Measurements from ENCODE around the gene PAPOLB.

PAPOLB gene

GRCh38 chr7:4882169-4883032, 20.6 kb upstream of the PAPOLB start:
- H3K27me3 ChIP-seq: peaks cover 67% of the 10 kb centered on the region
- TF ChIP-seq CTCF (IDR thresholded peaks at IDR 0.05): no peak
- H3K27ac ChIP-seq: no peak overlapping the region
- H3K9me3 ChIP-seq: no peaks in the 10 kb centered on the region
- peaks cover 0 to 7% of the 10 kb centered on the region in 2 experiments for H3K4me1 ChIP-seq (ENCODE audit: control insufficient read depth in 1 of 2, insufficient read depth in 1 of 2, low read depth in 1 of 2, low read length in 1 of 2)
- H3K36me3 ChIP-seq: no peaks in the 10 kb centered on the region
- no peak overlapping the region for H3K4me3 ChIP-seq (ENCODE audit: low read depth in 1 of 2, low read length in 1 of 2)

- no peak overlapping the region for H3K27ac ChIP-seq
- no peak for TF ChIP-seq CTCF (IDR thresholded peaks at IDR 0.05)
- no peaks in the 10 kb centered on the region for H3K9me3 ChIP-seq
- peaks cover 60% of the 10 kb centered on the region for H3K27me3 ChIP-seq
- peaks cover 0 to 7% of the 10 kb centered on the region in 2 experiments for H3K4me1 ChIP-seq (ENCODE audit: control insufficient read depth in 1 of 2, insufficient read depth in 1 of 2, low read depth in 1 of 2, low read length in 1 of 2)
- no peaks in the 10 kb centered on the region for H3K36me3 ChIP-seq
- no peak overlapping the region for H3K4me3 ChIP-seq (ENCODE audit: low read depth in 1 of 2, low read length in 1 of 2)
These were observed 18.4 kb upstream of the PAPOLB start for GRCh38 chr7:4880218-4880617.

- H3K4me3 ChIP-seq (ENCODE audit: low read depth in 1 of 2, low read length in 1 of 2): no peak overlapping the region
- peaks cover 53% of the 10 kb centered on the region for H3K27me3 ChIP-seq
- no peaks in the 10 kb centered on the region for H3K36me3 ChIP-seq
- no peak overlapping the region for H3K27ac ChIP-seq
- no peaks in the 10 kb centered on the region for H3K9me3 ChIP-seq
- TF ChIP-seq CTCF (IDR thresholded peaks at IDR 0.05): no peak
- peaks cover 0 to 7% of the 10 kb centered on the region in 2 experiments for H3K4me1 ChIP-seq (ENCODE audit: control insufficient read depth in 1 of 2, insufficient read depth in 1 of 2, low read depth in 1 of 2, low read length in 1 of 2)
These were observed 17.7 kb upstream of the PAPOLB start for GRCh38 chr7:4879396-4880081.

- Histone ChIP-seq H3K4me3 (ENCODE audit: low read depth in 1 of 2, low read length in 1 of 2) (no peak overlapping the region), H3K9me3 (no peaks in the 10 kb centered on the region), H3K4me1 (ENCODE audit: control insufficient read depth in 1 of 2, insufficient read depth in 1 of 2, low read depth in 1 of 2, low read length in 1 of 2) (peaks cover 0 to 5% of the 10 kb centered on the region in 2 experiments), H3K27ac (no peak overlapping the region), H3K27me3 (peaks cover 44% of the 10 kb centered on the region), H3K36me3 (no peaks in the 10 kb centered on the region)
- TF ChIP-seq CTCF (IDR thresholded peaks at IDR 0.05): no peak
These were observed 16.8 kb upstream of the PAPOLB start for GRCh38 chr7:4878336-4879335.

GRCh38 chr7:4876586-4876985, 14.8 kb upstream of the PAPOLB start:
- Histone ChIP-seq H3K36me3 (no peaks in the 10 kb centered on the region), H3K27ac (no peak overlapping the region), H3K27me3 (peaks cover 40% of the 10 kb centered on the region), H3K9me3 (no peaks in the 10 kb centered on the region), H3K4me3 (ENCODE audit: low read depth in 1 of 2, low read length in 1 of 2) (no peak overlapping the region), H3K4me1 (ENCODE audit: control insufficient read depth in 1 of 2, insufficient read depth in 1 of 2, low read depth in 1 of 2, low read length in 1 of 2) (no peaks in the 10 kb centered on the region)
- no peak for TF ChIP-seq CTCF (IDR thresholded peaks at IDR 0.05)

Measured in neutrophil (primary cell).